H9 (cell line): ENCODE measurements around the gene CDH23. TPM values are rescaled to one million over a fixed set of nuclear protein-coding genes. Genes with fewer than 3 reads are reported as not detected.

Experiments
- DNase-seq: peaks from one replicate; pipeline ENCODE4 v3.0.0-alpha.2; 2017
- H2AFZ ChIP-seq: one replicate; pipeline ENCODE4 v1.6.1; 2013; ENCODE audit warnings: mild to moderate bottlenecking, low read length, control low read depth, moderate library complexity
- H2AK5ac ChIP-seq: 2 replicates; pipeline ENCODE4 v1.6.1; 2013; ENCODE audit warnings: low read length, control low read depth, mixed read lengths; ENCODE audit not compliant: insufficient read length
- H2BK120ac ChIP-seq: one replicate; pipeline ENCODE4 v1.6.1; 2013; ENCODE audit warnings: low read depth, mild to moderate bottlenecking, low read length, control low read depth, inconsistent platforms; ENCODE audit not compliant: poor library complexity, severe bottlenecking
- H2BK12ac ChIP-seq: 2 replicates; pipeline ENCODE4 v1.6.1; 2013; ENCODE audit warnings: low read length, control low read depth, mixed read lengths, low read depth; ENCODE audit not compliant: insufficient read length
- H2BK15ac ChIP-seq: 2 replicates; pipeline ENCODE4 v1.6.1; 2013; ENCODE audit warnings: low read depth, low read length, control low read depth
- H2BK20ac ChIP-seq: one replicate; pipeline ENCODE4 v1.6.1; 2013; ENCODE audit warnings: low read depth, mild to moderate bottlenecking, low read length, control low read depth, inconsistent platforms; ENCODE audit not compliant: poor library complexity, severe bottlenecking
- H2BK5ac ChIP-seq: 2 replicates; pipeline ENCODE4 v1.6.1; 2013; ENCODE audit warnings: low read length, control low read depth, mixed read lengths; ENCODE audit not compliant: insufficient read length
- H3K14ac ChIP-seq: 2 replicates; pipeline ENCODE4 v1.6.1; 2013; ENCODE audit warnings: low read length, control low read depth; ENCODE audit not compliant: insufficient read depth
- H3K18ac ChIP-seq: 2 replicates; pipeline ENCODE4 v1.6.1; 2013; ENCODE audit warnings: low read depth, mild to moderate bottlenecking, mixed read lengths, low read length, control low read depth; ENCODE audit not compliant: insufficient read length
- H3K23ac ChIP-seq: 2 replicates; pipeline ENCODE4 v1.6.1; 2013; ENCODE audit warnings: low read length, control low read depth, mixed read lengths, low read depth; ENCODE audit not compliant: insufficient read length
- H3K23me2 ChIP-seq: 2 replicates; pipeline ENCODE4 v1.6.1; 2013; ENCODE audit warnings: low read depth, mild to moderate bottlenecking, mixed read lengths, low read length, control low read depth; ENCODE audit not compliant: insufficient read length, poor library complexity, severe bottlenecking
- H3K27ac ChIP-seq: 2 replicates; pipeline ENCODE4 v1.5.1; 2013; ENCODE audit warnings: low read length, control low read depth, mixed read lengths, low read depth; ENCODE audit not compliant: insufficient read length
- H3K27me3 ChIP-seq: 2 replicates; pipeline ENCODE4 v1.6.1; 2013; ENCODE audit warnings: low read length, control low read depth, inconsistent platforms; ENCODE audit not compliant: insufficient read depth
- H3K4ac ChIP-seq: 2 replicates; pipeline ENCODE4 v1.6.1; 2013; ENCODE audit warnings: low read depth, mild to moderate bottlenecking, control low read depth, inconsistent platforms, low read length, moderate library complexity
- H3K4me1 ChIP-seq: 2 replicates; pipeline ENCODE4 v1.6.1; 2013; ENCODE audit warnings: low read length, control low read depth, inconsistent platforms; ENCODE audit not compliant: insufficient read depth
- H3K4me2 ChIP-seq: 2 replicates; pipeline ENCODE4 v1.6.1; 2013; ENCODE audit warnings: low read length, control low read depth, mixed read lengths; ENCODE audit not compliant: insufficient read length, insufficient read depth
- H3K56ac ChIP-seq: 2 replicates; pipeline ENCODE4 v1.6.1; 2013; ENCODE audit warnings: low read depth, mild to moderate bottlenecking, mixed read lengths, low read length, control low read depth; ENCODE audit not compliant: insufficient read length
- H3K79me1 ChIP-seq: 2 replicates; pipeline ENCODE4 v1.6.1; 2013; ENCODE audit warnings: low read depth, mild to moderate bottlenecking, moderate library complexity, low read length, control low read depth, inconsistent platforms; ENCODE audit not compliant: insufficient read depth, poor library complexity, severe bottlenecking
- H3K79me2 ChIP-seq: 2 replicates; pipeline ENCODE4 v1.6.1; 2013; ENCODE audit warnings: low read length, control low read depth, inconsistent platforms; ENCODE audit not compliant: insufficient read depth
- H3K9ac ChIP-seq: 2 replicates; pipeline ENCODE4 v1.6.1; 2013; ENCODE audit warnings: low read length, control low read depth, mixed read lengths; ENCODE audit not compliant: insufficient read length; ENCODE audit errors: extremely low read depth
- H3K9me3 ChIP-seq: one replicate; pipeline ENCODE4 v1.6.1; 2013; ENCODE audit warnings: low read depth, low read length, inconsistent platforms; ENCODE audit not compliant: control insufficient read depth
- H3T11ph ChIP-seq: one replicate; pipeline ENCODE4 v1.6.1; 2013; ENCODE audit warnings: mild to moderate bottlenecking, low read length, control low read depth, inconsistent platforms
- H4K20me1 ChIP-seq: one replicate; pipeline ENCODE4 v1.6.1; 2013; ENCODE audit not compliant: control insufficient read depth, insufficient read length, insufficient read depth
- H4K5ac ChIP-seq: 2 replicates; pipeline ENCODE4 v1.6.1; 2013; ENCODE audit warnings: low read depth, mild to moderate bottlenecking, mixed read lengths, low read length, control low read depth; ENCODE audit not compliant: insufficient read length
- H4K8ac ChIP-seq: replicated peaks from 2 replicates; pipeline ENCODE4 v1.6.1; 2013; ENCODE audit warnings: low read length, control low read depth, mixed read lengths, low read depth; ENCODE audit not compliant: insufficient read length
- H4K91ac ChIP-seq: 2 replicates; pipeline ENCODE4 v1.6.1; 2013; ENCODE audit warnings: low read depth, mild to moderate bottlenecking, moderate library complexity, mixed read lengths, low read length, control low read depth; ENCODE audit not compliant: insufficient read length
- H3K27ac Mint-ChIP-seq, 3 experiments: 2 replicates in 2 of 3; 3 replicates in 1 of 3; pipeline ENCODE4 v1.8.0; 2020 to 2021; ENCODE audit warnings: mixed read lengths in 3 of 3, mild to moderate bottlenecking in 1 of 3, moderate library complexity in 1 of 3
- H3K27me3 Mint-ChIP-seq: 2 replicates; pipeline ENCODE4 v1.8.0; 2021; ENCODE audit warnings: low read depth, mild to moderate bottlenecking, moderate library complexity, mixed read lengths
- H3K36me3 Mint-ChIP-seq, 3 experiments: 2 replicates in 2 of 3; 3 replicates in 1 of 3; pipeline ENCODE4 v1.8.0; 2020 to 2021; ENCODE audit warnings: low read depth in 3 of 3, mixed read lengths in 3 of 3; ENCODE audit not compliant: insufficient read depth in 1 of 3
- H3K4me1 Mint-ChIP-seq, 2 experiments: 2 replicates each; pipeline ENCODE4 v1.8.0; 2020; ENCODE audit warnings: mixed read lengths in 2 of 2
- H3K4me3 Mint-ChIP-seq, 2 experiments: 2 replicates in 1 of 2; 3 replicates in 1 of 2; pipeline ENCODE4 v1.8.0; 2020 to 2021; ENCODE audit warnings: mild to moderate bottlenecking in 2 of 2, mixed read lengths in 2 of 2, moderate library complexity in 1 of 2
- H3K9me3 Mint-ChIP-seq, 2 experiments: 2 replicates in 1 of 2; 3 replicates in 1 of 2; pipeline ENCODE4 v1.8.0; 2020; ENCODE audit warnings: mild to moderate bottlenecking in 2 of 2, mixed read lengths in 2 of 2, moderate library complexity in 1 of 2
- WGBS: extraction: QIAGEN DNeasy Blood & Tissue Kit; methylation state at CpG from one replicate; pipeline ENCODE4 v1.1.7; 2013; ENCODE audit warnings: missing lambda C conversion rate, low lambda C conversion rate, mixed read lengths; ENCODE audit not compliant: insufficient read length; ENCODE audit errors: extremely low coverage; 5-methylcytosine and 5-hydroxymethylcytosine counted together
- total RNA-seq: library from RNA; stranded (reverse); gene quantifications from 2 replicates; pipeline ENCODE4 v1.2.1, GENCODE V29; 2021
- TF ChIP-seq, protein P1 (sequence below): fragments of 200-600 bp; sonication (generic); conservative IDR thresholded peaks from 3 replicates; pipeline ENCODE4 v1.8.0; 2021; ENCODE audit warnings: antibody characterized with exemption, mild to moderate bottlenecking

The CDH23 gene
- total RNA-seq, 1 experiment from 2014 or later, result 2.1 TPM

DNA sequence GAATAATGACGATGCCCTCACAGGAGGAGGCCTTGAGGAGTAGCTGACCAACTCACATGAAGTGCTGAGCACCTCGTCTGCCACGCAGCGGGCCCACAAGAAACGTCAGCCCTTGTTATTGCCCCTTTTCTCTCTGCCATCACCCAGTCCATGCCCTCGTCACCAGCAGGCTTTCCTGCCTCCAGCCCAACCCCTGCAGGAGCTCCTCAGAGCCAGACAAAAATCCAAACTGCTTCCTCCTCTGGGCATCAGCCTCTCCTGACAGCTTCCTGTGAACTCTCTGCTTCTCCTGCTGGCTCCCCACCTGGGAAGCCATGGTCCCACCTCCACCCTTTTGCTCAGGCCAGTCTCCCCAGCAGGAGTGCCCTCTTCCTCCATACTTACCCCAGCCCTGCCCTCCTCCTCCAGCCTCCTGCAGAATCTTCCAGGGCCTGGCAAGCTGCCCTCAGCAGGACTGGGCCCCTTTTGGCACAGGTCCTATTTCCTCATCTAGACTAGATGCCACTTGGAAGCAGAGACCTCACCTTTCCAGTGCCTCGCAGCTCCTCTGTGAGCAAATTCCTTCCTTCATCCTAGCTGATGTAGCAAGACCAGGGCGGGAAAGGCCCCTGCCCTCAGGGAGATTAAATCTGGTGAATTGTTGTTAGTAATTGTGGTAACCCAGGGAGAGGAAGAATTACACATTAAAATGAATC, 207.8 kb downstream of the CDH23 start:
- Histone ChIP-seq H3K27ac (no peak overlapping the region), H2BK5ac (no peak overlapping the region), H3K56ac (no peak overlapping the region), H3T11ph (no peak overlapping the region), H2AK5ac (no peak overlapping the region), H3K23ac (no peak overlapping the region), H2BK120ac (no peak overlapping the region), H3K23me2 (no peaks in the 10 kb centered on the region), H3K4ac (no peak overlapping the region), H3K4me2 (no peak overlapping the region), H3K14ac (no peak overlapping the region; the same call in 1 of the 2 replicates), H4K91ac (no peak overlapping the region), H3K9me3 (no peaks in the 10 kb centered on the region), H4K5ac (no peak overlapping the region), H3K4me1 (no peaks in the 10 kb centered on the region; the same call in 1 of the 2 replicates), H2BK15ac (no peak overlapping the region), H2AFZ (no peak overlapping the region), H4K20me1 (no peaks in the 10 kb centered on the region), H3K27me3 (no peaks in the 10 kb centered on the region), H2BK20ac (no peak overlapping the region), H3K9ac (no peak overlapping the region), H3K79me1 (no peaks in the 10 kb centered on the region), H2BK12ac (no peak overlapping the region), H3K18ac (no peak overlapping the region), H4K8ac (no peak overlapping the region), H3K79me2 (no peaks in the 10 kb centered on the region)
- Mint-ChIP-seq H3K9me3 (no peaks in the 10 kb centered on the region; a peak in 1 of 5 replicates), H3K4me3 (no peak overlapping the region), H3K27ac (peak overlapping the region in 1 of 3 experiments; percentile 44; a peak in 4 of 7 replicates), H3K36me3 (no peaks in the 10 kb centered on the region), H3K4me1 (peaks cover 36 to 37% of the 10 kb centered on the region in 2 experiments), H3K27me3 (peaks cover 5% of the 10 kb centered on the region)
- TF ChIP-seq, protein P1, sequence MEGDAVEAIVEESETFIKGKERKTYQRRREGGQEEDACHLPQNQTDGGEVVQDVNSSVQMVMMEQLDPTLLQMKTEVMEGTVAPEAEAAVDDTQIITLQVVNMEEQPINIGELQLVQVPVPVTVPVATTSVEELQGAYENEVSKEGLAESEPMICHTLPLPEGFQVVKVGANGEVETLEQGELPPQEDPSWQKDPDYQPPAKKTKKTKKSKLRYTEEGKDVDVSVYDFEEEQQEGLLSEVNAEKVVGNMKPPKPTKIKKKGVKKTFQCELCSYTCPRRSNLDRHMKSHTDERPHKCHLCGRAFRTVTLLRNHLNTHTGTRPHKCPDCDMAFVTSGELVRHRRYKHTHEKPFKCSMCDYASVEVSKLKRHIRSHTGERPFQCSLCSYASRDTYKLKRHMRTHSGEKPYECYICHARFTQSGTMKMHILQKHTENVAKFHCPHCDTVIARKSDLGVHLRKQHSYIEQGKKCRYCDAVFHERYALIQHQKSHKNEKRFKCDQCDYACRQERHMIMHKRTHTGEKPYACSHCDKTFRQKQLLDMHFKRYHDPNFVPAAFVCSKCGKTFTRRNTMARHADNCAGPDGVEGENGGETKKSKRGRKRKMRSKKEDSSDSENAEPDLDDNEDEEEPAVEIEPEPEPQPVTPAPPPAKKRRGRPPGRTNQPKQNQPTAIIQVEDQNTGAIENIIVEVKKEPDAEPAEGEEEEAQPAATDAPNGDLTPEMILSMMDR, result no peak
- DNase-seq, result no peak
- no CpG with 5 or more reads among the region's 8 CpGs for WGBS
